GM15510 (cell line): Measurements from ENCODE around the gene CSTPP1.

Source experiments
- POLR2A ChIP-seq: IDR thresholded peaks from 3 replicates; pipeline ENCODE4 v1.6.1; 2011; ENCODE audit warnings: borderline replicate concordance; ENCODE audit not compliant: insufficient read length; ENCODE audit errors: extremely low read depth

CSTPP1 gene

DNA sequence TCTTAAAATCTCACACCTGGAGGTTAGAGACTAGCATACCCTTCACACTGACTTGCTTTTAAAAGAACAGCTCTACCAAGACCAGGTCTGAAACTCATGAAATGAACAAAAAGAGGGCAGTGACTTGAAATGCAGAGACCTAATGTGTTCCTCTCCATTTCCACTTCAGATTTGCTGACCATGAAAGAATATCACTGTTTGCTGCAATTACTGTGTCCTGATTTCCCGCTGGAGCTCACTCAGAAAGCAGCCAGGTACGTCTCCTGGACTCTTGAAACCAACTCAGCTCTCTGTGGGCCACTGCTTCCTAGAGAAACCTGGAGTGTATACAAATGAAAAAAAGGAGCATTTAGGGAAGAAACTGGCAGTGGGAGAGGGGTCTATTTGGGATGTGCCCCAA lies 200.9 kb downstream of the CSTPP1 start:
- no peak for TF ChIP-seq POLR2A

DNA sequence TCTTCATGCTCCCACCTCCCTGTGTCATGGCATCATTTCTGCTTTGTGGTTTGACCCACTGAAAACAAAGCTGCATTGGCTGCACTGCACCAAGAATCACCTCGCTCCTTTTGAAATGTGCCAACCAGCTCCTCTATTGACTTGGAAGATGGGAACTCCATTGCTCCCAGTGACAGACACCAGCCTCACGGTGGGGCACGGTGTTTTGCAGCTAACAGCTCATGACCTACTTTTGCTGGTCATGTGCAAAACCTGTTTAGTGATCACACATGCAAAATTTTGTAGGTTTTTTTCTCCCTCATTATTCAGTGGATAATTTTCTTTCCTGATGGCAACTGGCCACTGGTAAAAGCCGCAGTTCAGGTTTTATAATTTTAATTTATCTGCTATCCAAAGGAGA lies 203.3 kb downstream of the CSTPP1 start:
- no peak for TF ChIP-seq POLR2A

DNA sequence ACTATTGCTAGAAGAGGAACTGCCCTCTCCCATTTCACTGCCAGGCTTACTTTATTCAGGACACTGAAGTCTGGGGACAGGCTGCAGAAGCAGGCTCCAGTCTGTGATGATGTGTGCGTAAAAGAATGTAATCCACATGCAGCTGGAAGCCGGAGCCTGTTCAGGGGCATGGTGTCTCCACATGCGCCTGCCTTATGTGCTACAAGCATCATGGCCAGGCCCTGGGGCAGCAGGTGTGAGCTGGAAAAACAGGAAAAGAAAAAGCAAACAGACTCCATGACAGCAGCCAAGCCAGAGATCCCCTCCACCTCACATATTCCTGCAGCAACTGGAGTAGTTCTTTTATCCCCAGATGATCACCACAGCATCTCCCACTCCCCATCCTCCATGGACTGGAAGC lies 206.8 kb downstream of the CSTPP1 start:
- TF ChIP-seq POLR2A: no peak

DNA sequence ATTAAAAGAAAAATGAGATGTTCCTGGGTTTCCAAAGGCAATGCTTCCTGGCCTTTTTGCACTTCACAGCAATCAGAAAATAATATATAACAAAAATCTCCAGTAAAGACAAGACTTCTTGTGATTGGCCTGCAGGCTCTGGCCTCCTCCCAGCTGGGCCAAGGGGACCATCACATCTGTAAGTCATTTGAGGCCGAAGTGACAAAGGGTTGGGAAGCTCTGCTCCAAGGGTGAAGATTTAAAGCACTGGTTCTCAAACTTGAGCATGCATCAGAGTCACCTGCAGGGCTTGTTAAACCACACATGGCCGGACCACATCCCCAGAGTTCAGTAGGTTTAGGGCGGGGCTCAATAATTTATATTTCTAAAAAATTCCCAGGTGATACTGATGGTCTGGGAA lies 208.0 kb downstream of the CSTPP1 start:
- TF ChIP-seq POLR2A: no peak

DNA sequence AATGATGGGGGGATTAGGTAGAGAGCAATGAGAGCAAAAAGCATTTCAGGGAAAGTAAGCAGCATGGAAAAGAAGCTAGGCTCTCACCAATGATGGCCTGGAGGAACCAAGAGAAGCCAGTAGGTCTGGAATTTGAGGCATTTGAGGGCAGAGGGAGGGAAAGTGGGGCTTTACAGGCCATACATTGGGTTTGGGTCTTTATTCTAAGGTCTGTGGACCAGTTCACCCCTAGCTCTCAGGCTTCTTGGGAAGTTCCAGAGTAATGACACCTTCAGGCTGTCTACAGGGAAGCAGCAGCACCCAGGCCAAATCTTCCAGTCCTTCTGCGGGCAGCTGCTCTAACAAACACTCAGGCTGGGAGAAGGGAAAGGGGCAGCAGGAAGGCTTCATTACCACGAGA lies 210.7 kb downstream of the CSTPP1 start:
- TF ChIP-seq POLR2A: no peak

DNA sequence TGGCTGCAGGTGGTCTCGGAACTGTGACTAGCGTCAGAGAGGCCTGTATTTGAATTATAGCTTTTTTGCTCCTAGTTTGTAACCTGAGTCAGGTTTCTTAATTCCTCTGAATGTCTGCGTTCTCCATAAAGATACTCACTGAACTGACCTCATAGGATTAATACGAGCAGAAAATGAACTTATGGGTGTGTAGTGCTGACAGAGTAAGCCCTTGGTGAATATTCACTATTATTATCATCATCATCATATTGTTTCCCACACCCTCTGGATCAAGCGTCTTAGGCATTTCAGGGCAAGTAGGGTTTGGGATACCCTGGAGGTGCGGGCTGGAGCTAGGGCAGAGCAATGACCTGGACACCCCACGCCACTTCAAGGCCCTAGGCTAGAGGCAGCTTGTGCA lies 211.1 kb downstream of the CSTPP1 start:
- no peak for TF ChIP-seq POLR2A

DNA sequence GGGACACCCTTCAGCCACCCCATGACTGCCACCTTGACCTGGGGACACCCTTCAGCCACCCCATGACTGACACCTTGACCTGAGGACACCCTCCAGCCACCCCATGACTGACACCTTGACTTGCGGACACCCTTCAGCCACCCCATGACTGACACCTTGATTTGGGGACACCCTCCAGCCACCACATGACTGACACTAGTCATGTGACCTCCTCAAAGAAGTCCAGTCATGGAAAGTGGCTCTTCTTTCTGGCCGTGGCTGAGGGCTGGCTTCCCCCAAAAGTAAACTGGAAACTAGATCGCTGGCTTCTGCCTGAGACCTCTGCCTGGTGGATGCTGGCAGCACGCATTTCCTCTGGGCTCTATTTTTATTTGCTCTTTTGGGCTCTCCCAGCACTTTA lies 211.7 kb downstream of the CSTPP1 start:
- TF ChIP-seq POLR2A: no peak

DNA sequence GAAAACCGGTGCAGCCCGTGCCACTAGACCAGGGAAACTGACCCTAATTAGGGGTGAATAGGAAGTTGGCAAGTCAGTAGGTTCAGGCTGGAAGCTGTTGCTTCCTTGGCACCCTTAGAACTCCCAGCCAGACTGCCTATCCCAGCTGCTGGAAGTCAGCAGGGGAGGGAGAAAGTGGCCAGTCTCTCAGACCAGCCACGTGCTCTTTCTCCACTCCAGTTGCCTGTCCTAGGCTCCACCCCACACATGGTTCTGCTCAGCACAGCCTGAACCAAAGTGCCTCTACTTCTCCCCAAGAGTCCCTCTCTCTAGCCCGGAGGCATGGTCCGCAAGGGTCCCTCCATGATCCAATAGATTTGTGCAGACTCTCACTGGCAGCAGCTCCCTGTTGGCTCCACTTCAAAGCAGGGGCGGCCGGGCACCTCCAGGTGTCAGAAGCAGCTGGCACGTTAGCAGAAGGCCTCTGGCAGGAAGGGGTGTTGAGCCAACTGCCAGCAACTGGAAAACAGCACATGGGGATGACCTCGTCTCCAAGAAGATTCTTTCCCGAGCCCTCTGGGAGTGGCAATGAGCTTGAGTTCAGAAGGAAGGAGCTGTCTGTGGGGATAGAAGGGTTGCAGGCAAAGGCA lies 212.5 kb downstream of the CSTPP1 start:
- no peak for TF ChIP-seq POLR2A

DNA sequence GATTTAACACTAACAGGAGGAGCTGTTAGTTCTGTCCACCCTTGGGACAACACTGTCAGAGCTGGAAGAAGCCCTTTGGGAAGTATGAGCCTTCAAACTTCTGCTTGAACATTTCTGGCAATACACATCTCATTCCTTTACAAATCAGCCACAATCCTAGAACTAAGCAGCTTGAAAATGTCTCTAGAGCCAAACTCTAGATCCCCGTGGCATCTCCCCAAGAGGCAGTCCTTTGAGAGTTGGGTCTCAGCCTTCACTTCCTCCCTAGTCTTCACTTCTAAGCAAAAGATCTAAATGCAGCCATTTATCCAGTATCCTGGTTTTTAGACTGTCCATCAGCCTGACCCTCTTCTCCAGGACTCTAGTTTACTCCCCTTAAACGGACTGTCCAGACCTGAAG lies 213.2 kb downstream of the CSTPP1 start:
- no peak for TF ChIP-seq POLR2A

DNA sequence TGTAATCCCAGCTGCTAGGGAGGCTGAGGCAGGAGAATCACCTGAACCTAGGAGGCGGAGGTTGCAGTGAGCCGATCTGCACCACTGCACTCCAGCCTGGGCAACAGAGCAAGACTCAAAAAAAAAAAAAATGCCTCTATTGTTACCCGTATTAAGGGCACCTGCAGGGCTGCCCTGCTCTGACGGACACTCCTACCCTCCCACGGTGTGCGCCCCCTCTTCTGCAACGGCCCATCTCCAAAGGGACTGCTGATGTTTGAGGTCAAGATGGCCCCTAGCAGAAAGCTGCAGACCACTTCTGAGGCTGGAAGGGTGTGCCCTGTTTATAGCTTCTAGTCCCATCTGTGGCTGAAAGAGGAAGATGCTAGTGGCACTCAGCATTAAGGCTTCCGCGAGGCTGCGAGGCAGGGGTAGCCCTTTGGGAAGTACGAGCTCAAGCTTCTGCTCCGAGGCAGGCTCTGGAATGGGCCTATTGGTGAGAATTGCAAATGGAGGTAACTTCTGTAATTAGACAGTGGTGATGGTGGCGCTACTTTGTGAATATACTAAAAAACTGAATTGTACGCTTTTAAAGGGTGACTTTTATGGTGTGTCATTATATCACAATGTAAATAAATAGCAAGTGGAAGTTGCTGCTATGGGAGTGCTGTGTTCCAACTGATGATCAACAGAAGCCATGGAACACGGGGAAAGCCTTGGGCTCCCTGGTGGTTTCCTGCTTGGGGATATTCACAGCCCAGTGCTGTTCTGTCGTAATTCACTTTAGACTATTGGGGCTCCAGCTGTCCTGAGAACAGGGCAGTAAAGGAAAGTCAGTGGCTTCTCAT lies 215.8 kb downstream of the CSTPP1 start:
- TF ChIP-seq POLR2A: no peak

DNA sequence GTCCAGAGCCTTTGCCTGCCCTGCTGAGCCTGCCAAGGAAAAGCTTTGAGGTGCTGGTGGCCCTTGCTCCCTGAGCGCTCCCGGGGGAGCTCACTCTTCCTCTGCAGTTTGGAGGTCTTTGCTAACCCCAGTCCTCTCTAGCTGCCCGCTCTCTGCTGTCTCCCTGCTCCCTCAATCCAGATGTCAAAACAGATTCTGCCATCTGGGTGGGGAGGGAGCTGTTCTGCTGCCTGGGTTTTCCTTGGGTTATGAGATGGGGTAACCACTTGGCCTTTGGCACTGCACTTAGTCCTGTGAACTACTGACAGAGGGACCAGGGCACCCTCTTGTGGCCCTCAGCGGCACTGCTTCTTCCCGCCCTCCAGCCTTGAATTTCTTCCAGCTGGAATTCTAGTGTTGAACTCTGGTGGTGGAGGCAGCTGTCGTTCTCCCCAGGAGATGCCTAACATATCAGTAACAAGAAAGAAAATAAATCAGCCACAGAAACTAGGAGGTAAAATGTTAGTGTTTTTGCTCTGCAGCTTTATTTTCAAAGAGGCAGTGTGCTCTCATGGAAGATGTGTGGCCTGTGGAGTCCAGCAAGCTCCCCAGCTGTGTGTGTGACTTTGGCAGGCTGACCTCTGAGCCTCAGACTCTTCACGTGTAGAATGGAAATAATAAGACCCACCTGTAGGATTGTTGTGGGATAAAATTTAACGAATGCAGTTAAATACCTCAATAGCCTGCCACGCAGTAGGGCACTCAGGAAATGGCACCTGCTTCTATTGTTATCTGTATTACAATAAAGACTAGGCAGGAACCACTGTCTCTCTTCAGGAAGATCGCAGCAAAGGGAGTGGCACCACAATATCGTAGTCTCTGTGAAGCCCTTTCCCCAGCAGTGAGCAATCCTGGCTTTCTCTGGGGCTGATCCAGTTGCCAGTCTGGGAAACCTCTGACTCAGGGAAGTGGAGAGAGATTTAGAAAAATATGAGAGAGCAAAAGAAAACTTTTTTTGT lies 216.7 kb downstream of the CSTPP1 start:
- TF ChIP-seq POLR2A: no peak

DNA sequence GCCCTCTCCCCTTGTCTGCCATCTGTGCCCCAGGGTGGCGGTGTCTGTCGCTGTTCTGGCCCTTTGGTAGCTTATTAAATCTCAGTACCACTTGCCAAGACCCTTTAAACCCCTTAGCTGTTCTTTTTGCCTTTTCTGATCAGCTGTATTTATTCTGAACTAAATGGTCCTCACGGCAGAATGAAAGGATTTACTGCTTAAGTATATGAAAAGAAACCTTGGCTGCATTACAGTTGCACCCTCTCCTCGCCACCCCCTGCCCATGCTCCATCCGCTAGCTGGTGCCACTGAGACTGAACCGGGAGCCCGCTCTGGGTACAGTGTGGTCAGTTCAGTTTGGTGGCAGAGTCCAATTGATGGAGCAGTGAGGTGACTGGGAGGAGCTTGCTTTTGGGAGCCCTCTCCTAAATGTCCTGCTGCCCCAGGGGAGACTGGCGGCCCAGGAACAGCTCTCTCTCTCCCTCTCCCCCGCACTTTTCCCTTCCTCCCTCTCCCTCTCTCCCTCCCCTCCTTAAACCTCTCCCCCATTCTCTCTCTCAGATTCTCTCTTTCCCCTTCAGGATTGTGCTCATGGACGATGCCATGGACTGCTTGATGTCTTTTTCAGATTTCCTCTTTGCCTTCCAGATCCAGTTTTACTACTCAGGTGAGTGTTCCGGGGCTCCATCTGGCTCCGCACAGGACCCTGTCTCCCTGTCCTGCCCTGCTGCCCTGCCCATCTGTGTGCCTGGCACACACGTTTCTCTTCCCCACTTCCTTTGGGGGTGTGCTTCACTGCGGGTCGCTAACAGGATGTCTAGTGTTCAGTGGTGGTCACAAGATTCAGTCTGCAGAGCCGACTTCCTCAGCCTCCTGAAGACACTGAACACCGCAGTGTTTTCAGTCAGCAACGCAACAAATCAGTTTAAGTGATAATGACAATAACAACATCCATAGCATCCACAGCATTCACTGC lies 218.3 kb downstream of the CSTPP1 start:
- TF ChIP-seq POLR2A: no peak

DNA sequence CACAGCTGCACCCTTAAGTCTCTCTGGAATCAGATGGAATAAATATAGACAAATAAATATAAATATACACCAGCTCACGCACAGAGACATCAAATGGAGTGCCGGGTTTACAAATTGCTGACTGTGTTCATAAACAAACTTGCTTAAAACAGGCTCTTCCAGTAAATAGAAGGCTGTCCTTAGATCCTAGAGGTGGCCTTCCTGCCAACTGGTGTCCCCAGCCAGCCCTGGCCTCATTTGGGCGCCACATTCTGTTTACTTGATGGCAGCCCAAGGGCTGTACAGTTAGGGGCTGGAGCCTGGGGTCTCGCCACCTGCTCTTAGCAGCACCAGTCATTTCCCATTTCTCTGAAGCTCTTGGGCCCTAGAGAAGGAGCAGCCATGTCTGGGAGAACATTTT lies 219.3 kb downstream of the CSTPP1 start:
- TF ChIP-seq POLR2A: no peak

DNA sequence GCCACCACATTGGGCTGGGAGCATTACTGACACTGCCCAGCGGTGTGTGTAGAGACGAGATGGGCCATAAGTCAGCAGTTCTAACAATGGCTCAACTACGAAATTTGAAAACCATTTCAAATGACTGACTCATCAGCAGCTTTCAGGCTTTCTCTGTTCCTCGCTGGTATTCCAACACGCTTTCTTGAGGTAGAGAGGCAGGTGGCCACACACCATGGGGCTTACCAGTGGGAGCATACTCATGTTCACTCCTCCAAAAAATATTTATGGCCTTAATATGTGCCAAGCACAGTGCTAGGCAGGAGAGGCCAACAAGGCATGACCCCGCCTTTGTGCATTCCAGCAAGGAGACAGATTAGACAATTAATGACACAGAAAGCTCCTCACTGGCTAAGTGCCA lies 219.8 kb downstream of the CSTPP1 start:
- TF ChIP-seq POLR2A: no peak
